Hypothalamus (tissue), 51 donors: ENCODE data around the gene RNF11.
"Not testable (repeated sequence)": the region's sequence is repeated elsewhere in the genome, so short reads cannot be mapped to it uniquely, and the experiment has no call there.

Experiments
- DNase-seq, 51 donors: peaks; one replicate each; lab custom pipeline; 2025; lab: John Stamatoyannopoulos, UW

The RNF11 gene, protein sequence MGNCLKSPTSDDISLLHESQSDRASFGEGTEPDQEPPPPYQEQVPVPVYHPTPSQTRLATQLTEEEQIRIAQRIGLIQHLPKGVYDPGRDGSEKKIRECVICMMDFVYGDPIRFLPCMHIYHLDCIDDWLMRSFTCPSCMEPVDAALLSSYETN

GRCh38 chr1:51235673-51236530, at the start of gene RNF11:
Gene RNF11, plus strand, starts transcription at chr1:51236273. Its CDS starts 484 bp downstream, at chr1:51236757.
- peak; percentile 48 to 95 (median 89) for DNase-seq

- no peak for DNase-seq
These were observed 47.8 kb upstream of the RNF11 start for GRCh38 chr1:51188230-51188629.

- DNase-seq = peak in 16 of 51 donors; percentile 1 to 43 (median 8)
These were observed 46.5 kb upstream of the RNF11 start for GRCh38 chr1:51189421-51190073.

- DNase-seq = no peak
These were observed 45.1 kb upstream of the RNF11 start for GRCh38 chr1:51190961-51191360.

DNA sequence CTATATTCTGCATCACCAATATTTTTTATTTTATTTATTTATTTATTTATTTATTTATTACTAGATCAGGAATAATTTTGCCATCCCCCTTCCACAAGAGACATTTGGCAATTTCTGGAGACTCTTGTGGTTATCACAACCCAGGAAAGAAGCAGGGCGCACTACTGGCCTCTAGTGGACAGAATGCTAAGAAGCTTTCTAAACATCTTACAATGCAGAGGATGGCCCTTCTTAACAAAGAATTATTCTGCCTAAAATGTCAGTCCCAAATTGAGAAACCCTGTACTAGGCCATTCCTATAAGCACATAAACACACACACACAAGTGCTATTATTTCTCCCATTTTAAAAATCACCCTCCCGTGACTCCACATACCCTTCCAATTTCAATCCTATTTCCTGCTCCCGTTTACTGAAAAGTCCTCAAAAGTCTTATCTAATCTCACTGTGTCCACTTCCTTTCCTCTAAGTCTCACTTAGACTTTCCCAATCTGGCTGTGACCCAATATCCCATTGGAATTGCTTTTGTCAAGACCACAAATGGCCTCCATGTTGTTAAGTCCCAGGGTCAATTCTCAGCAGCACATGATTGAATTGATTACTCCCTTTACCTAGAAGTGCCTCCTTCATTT, 43.7 kb upstream of the RNF11 start:
- peak in 31 of 51 donors; percentile 0 to 65 (median 26) for DNase-seq

- no peak for DNase-seq
These were observed 42.5 kb upstream of the RNF11 start for GRCh38 chr1:51193564-51193963.

DNA sequence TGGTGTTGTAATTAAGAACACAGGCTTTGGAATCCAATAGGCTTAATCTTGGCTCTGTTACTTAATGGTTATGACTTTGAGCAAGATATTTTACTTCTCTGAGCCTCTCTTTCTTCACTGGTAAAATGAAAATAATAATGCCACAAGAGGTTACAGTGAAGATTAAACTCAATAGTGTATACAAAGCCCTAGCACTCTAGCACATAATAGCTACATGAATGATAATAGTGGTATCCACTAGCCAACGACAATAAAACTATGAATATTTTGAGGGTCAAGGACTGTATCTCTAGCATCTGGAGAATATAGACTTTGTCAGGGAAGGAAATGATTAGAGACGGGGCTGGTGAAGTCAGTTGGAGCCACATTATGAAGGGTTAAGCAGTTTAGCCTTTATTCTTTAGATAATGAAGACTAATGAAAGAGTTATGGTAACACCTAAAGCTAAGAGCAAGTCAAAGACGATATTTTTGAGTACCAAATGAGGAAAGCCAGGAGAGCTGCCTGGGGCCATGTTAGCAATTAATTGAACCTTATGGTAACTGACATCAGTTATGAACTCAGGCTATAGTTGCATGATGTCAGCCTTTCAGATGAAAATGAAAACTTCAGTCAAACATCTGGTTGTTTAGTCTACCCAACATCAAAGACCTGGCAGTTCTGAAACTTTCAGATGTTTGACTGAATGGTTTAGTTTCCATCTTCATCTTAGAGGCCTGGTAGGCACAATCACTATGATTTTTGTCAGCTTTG, 32.8 kb upstream of the RNF11 start:
- DNase-seq = no peak

- no peak for DNase-seq
These were observed 32.2 kb upstream of the RNF11 start for GRCh38 chr1:51203874-51204245.

GRCh38 chr1:51210055-51210454, 26.0 kb upstream of the RNF11 start:
- no peak for DNase-seq

DNA sequence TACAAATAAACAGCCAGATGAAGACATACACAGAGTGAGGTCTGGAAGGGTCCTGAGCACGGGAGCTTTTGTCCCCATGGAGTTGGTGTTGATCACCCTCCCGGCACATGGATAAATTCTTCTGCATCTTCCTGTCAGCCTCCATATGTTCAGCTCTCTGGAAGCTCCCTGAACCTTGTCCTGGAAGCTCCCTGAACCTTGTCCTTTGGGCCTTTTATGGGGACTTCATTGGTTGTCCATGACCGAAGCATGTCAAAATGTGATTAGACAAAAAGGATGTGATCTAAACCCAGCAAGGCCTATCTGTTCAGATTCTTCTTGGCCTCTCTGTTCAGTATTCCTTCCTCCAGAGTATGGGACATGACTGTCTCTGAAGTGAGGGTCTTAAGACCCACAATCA, 25.4 kb upstream of the RNF11 start:
- DNase-seq = no peak

- DNase-seq = no peak
These were observed 21.4 kb upstream of the RNF11 start for GRCh38 chr1:51214615-51215131.

DNA sequence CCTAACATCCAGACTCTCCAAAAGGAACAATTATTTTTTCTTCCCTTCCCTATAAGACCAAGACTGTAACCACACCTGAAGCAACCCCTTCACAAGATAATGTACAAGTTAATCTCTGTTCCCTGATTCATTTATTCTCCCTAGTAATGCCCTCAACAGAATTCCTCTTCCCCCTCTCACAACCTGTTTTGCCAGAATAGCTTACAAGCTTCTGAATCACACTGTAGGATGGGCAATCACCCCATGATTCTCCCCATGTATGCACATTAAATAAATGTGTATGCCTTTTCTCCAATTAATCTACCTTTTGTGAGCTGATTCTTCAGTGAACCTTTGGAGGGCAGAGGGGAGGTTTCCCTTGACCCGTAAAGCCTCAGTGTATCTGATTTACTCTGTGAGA, 20.9 kb upstream of the RNF11 start:
- DNase-seq = no peak

DNA sequence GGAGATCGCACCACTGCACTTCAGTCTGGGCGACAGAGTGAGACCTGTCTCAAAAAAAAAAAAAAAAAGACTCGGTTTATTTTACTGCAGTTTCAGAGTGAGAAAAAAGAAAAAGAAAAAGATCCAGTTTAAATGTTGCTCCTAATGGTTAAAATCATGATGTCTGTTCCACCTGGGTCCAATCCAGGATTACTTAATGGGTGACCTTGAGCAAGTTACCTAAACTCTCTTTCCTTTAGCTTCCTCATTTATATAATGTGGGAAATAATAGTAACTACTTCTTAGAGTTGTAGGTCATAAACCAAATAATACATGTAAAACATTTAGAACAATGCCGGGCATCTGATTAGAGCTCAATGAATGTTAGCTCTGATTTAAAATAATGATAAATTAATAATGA, 19.4 kb upstream of the RNF11 start:
- DNase-seq = no peak

GRCh38 chr1:51217101-51217500, 19.0 kb upstream of the RNF11 start:
- DNase-seq = no peak

- no peak for DNase-seq
These were observed 17.5 kb upstream of the RNF11 start for GRCh38 chr1:51218570-51218969.

GRCh38 chr1:51219022-51219421, 17.1 kb upstream of the RNF11 start:
- no peak for DNase-seq

DNA sequence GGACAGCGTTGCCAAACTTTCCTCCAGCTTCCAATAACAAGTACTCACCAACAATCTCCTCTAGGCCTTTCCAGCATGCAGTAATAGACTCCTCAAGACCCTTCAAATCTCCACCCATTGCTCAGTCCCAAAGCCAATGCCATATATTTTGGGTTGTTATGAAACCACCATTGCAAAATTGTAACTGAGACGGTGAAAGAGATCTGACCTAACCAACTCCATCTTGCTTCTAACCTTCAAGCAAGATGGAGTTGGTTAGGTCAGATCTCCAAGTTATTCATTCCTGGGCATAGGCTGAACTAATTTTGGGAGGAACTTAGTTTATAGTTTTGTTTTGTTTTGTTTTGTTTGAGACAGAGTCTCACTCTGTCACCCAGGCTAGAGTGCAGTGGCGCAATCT, 14.5 kb upstream of the RNF11 start:
- DNase-seq = not testable (repeated sequence)

DNA sequence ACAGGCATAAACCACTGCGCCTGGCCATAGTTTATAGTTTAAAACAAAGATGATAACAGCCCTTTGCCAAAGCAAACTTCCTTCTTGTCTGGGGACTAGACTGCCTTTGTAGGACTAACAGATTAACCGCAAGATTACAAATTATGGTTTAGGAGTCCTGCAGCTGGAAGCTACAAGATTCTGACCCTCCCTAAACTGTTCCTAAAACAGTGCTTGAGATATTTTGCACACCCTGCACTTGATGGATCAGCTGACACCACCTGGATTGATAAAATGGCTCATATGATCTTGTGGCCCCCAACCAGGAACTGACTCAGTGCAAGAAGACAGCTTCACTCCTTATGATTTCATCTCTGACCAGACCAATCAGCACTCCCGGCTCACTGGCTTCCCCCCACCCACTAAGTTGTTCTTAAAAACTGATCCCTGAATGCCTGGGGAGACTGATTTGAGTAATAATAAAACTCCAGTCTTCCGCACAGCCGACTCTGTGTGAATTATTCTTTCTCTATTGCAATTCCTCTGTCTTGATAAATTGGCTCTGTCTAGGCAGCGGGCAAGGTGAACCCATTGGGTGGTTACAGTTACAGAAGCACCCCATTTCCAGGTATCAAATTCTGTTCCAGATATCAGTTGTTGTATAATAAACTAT, 13.8 kb upstream of the RNF11 start:
- no peak for DNase-seq

DNA sequence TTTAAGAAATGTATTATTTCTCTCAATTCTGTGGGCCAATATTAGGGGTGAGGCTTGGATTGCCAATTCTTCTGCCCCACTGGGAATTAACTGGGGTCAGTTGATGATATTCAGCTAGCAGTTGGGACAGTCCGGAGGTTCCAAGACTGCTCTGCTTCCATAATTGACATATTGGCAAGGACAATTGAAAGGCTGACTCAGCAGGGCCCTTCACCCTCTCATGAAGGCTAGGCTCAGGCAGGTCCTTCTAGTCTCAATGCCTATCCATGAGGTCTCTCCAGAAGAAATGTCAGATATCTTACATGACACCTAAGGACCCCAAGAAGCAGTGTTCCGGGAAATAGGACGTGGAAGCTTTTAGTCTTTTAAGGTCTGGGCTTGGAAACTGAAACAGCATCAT, 13.3 kb upstream of the RNF11 start:
- DNase-seq = no peak

GRCh38 chr1:51224255-51224654, 11.8 kb upstream of the RNF11 start:
- no peak for DNase-seq
